ENCODE results near the gene UGT1A8.

DNA sequence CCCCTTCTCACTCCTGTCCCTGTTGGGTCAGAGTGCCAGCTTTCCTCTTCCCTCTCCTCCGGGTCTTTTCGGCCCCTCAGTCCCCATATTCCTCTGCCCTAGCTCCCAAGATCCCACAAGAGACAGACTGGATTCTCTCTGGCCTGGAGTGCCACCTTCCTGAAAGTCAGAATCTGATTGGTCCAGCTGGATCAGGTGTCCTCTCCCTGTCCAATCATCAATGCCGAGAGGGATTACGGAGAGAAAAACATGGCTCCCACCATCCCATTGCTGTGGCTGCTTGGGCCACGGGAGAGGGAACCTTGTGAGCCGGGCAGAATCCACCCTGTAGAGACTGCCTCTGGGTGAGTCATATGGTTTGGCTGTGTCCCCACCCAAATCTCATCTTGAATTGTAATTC lies 158.0 kb downstream of the UGT1A8 start:
- TF ChIP-seq, protein P1, sequence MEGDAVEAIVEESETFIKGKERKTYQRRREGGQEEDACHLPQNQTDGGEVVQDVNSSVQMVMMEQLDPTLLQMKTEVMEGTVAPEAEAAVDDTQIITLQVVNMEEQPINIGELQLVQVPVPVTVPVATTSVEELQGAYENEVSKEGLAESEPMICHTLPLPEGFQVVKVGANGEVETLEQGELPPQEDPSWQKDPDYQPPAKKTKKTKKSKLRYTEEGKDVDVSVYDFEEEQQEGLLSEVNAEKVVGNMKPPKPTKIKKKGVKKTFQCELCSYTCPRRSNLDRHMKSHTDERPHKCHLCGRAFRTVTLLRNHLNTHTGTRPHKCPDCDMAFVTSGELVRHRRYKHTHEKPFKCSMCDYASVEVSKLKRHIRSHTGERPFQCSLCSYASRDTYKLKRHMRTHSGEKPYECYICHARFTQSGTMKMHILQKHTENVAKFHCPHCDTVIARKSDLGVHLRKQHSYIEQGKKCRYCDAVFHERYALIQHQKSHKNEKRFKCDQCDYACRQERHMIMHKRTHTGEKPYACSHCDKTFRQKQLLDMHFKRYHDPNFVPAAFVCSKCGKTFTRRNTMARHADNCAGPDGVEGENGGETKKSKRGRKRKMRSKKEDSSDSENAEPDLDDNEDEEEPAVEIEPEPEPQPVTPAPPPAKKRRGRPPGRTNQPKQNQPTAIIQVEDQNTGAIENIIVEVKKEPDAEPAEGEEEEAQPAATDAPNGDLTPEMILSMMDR (conservative IDR thresholded peaks at IDR 0.05; ENCODE audit: low read depth, low read length): no peak
- TF ChIP-seq POLR2A (IDR thresholded peaks at IDR 0.05; ENCODE audit: low read depth, low read length): no peak
- TF ChIP-seq RCOR1 (IDR thresholded peaks at IDR 0.05; ENCODE audit: insufficient replicate concordance, low read length): no peak
- TF ChIP-seq CEBPB (IDR thresholded peaks at IDR 0.05; ENCODE audit: low read depth, low read length): no peak

Measured in IMR-90 (cell line).